ENCODE measurements around the gene CDH4.
A peak's percentile ranks its signal among the peaks of the same experiment; 100 is the strongest.

The CDH4 gene

GRCh38 chr20:61662226-61662967 is 410.3 kb downstream of the CDH4 start:
- DNase-seq (ENCODE audit: low read depth, low spot score), result no peak
- H3K4me3 ChIP-seq (ENCODE audit: low read depth, low read length), result no peak overlapping the region
- peak; percentile 26 for TF ChIP-seq CTCF (IDR thresholded peaks at IDR 0.05; ENCODE audit: low read depth, low read length)
- in situ Hi-C loops (cut with HindIII; ENCODE audit: low sequenced_read_pairs), result no loop called here

- in situ Hi-C loops (cut with HindIII; ENCODE audit: low sequenced_read_pairs), result no loop called here
- H3K4me3 ChIP-seq (ENCODE audit: low read depth, low read length), result no peak overlapping the region
- DNase-seq (ENCODE audit: low read depth, low spot score), result no peak
- TF ChIP-seq CTCF (IDR thresholded peaks at IDR 0.05; ENCODE audit: low read depth, low read length), result no peak
Measured at GRCh38 chr20:61662968-61663331, 410.9 kb downstream of the CDH4 start.

DNA sequence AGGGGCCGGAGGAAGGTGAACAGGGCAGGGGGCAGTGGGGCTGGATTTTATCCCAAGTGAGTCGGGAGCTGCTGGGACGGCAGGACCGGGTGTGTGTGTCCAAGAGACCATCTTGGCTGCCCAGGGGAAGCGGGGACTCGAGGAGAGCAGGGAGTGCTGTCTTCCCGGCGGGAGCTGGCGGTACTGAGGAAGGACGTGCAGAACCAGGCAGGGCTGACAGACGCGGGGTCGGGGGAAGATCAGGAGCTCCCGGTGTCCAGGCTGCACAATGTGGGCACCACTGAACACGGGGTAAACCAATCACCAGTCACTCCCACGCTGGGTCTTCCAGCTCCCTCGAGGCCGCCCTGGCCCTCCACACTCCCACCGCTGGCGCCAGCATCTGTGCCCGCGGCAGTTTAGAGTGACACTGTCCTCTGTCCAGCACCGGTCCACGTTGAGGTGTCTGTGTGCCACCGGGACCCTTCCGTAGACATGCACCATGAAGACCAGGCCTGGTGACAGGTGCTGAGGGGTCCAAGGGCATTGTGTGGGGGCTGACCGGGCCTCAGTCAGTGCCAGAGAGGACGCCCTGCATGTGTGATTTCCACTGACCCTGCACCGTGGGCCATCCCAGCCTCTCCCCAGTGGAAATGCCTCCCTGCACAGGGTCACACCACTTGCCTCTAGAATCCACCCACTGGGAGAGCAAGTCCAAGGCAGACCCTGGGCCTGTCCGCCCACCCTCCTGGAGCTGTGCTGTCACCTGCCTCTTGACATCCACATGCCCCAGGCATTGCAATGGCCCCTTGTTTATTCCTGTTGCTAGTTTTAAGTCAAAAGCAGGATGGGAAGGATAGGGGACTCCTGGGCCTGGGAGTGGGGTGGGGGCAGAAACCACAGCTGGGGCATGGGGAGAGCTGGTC is 411.7 kb downstream of the CDH4 start:
- in situ Hi-C loops (cut with HindIII; ENCODE audit: low sequenced_read_pairs), result no loop called here
- no peak overlapping the region for H3K4me3 ChIP-seq (ENCODE audit: low read depth, low read length)
- no peak for DNase-seq (ENCODE audit: low read depth, low spot score)
- no peak for TF ChIP-seq CTCF (IDR thresholded peaks at IDR 0.05; ENCODE audit: low read depth, low read length)

GRCh38 chr20:61664556-61665320 is 412.7 kb downstream of the CDH4 start:
- TF ChIP-seq CTCF (IDR thresholded peaks at IDR 0.05; ENCODE audit: low read depth, low read length), result no peak
- in situ Hi-C loops (cut with HindIII; ENCODE audit: low sequenced_read_pairs), result no loop called here
- peak; percentile 1 for DNase-seq (ENCODE audit: low read depth, low spot score)
- no peak overlapping the region for H3K4me3 ChIP-seq (ENCODE audit: low read depth, low read length)

DNA sequence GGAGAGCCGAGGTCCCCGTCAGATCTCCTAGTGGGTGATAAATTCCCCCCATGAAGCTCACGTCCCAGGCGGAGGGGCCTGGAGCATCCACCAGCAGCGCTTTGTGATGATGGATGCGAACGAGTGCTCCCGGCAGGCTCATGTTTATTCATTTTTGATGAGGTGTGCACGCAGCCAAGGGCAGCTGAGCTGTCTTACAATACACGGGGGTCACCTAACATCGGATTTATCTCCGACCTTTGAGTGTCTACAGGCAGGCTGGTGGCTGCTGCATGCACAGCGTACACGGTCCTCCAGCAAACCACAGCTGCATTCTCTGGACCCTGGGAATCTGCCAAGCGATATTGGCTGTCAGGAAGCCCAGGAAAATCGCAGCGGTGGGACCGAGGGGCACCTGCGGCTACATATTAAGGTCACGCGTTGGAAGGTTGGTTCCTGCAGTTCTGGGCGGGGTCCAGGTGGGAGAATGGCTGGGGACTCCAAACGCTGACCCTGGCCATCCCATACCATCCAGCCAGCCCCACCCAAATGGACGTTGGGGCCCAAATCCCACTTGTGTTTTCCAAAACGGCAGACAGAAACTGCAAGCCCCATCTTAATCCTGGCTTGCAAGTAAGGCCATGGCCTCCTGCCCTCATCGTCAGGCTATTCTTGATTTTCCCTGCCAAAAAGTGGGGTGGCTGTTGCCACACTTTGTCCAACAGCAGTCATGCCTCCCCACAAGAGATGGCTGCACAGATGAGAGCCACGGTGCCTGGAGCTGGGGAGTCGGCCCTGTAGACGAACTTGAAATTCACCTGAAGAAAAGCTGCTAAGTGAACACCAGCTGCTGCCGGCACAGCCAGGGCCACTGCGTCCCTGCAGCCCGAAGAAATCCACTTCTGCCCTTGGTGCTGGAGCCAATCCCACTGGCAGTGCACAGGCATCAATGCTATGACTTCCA is 413.7 kb downstream of the CDH4 start:
- in situ Hi-C loops (cut with HindIII; ENCODE audit: low sequenced_read_pairs), result no loop called here
- no peak overlapping the region for H3K4me3 ChIP-seq (ENCODE audit: low read depth, low read length)
- DNase-seq (ENCODE audit: low read depth, low spot score), result no peak
- no peak for TF ChIP-seq CTCF (IDR thresholded peaks at IDR 0.05; ENCODE audit: low read depth, low read length)

Data from astrocyte of the spinal cord (primary cell).